GM23338 (cell line): ENCODE data around the gene PAQR9. TPM values are rescaled to one million over a fixed set of nuclear protein-coding genes. Genes with fewer than 3 reads are reported as not detected.
"Not testable (repeated sequence)": the region's sequence is repeated elsewhere in the genome, so short reads cannot be mapped to it uniquely, and the experiment has no call there.

ENCODE experiments used
- ATAC-seq: fragments of 200-7000 bp; cut with Tn5 transposase; 3 replicates; pipeline ENCODE4 v1.9.1; 2020
- DNase-seq: peaks from one replicate; pipeline ENCODE4 v3.0.0-alpha.2; 2015; ENCODE audit warnings: low spot score
- H2AFZ ChIP-seq: fragments of 200-600 bp; sonication (generic); 2 replicates; pipeline ENCODE4 v1.8.0; 2016; ENCODE audit warnings: antibody characterized with exemption, mild to moderate bottlenecking, moderate library complexity
- H3F3A ChIP-seq: fragments of 200-600 bp; sonication (generic); replicated peaks from 2 replicates; pipeline ENCODE4 v1.8.0; 2017; ENCODE audit warnings: antibody characterized with exemption, mixed run types, low read depth
- H3K27ac ChIP-seq: fragments of 200-600 bp; sonication (generic); 2 replicates; pipeline ENCODE4 v1.6.1; 2016; ENCODE audit warnings: low read depth
- H3K27me3 ChIP-seq: fragments of 200-600 bp; sonication (generic); 2 replicates; pipeline ENCODE4 v1.8.0; 2016; ENCODE audit warnings: mild to moderate bottlenecking, mixed run types, moderate library complexity; ENCODE audit not compliant: insufficient read depth
- H3K36me3 ChIP-seq: fragments of 200-600 bp; sonication (generic); 2 replicates; pipeline ENCODE4 v1.8.0; 2016; ENCODE audit warnings: mild to moderate bottlenecking; ENCODE audit not compliant: insufficient read depth
- H3K4me1 ChIP-seq: fragments of 200-600 bp; sonication (generic); 2 replicates; pipeline ENCODE4 v1.8.0; 2016; ENCODE audit warnings: mild to moderate bottlenecking, moderate library complexity; ENCODE audit not compliant: insufficient read depth
- H3K4me2 ChIP-seq: fragments of 200-600 bp; sonication (generic); 2 replicates; pipeline ENCODE4 v1.7.1; 2017; ENCODE audit warnings: mixed run types
- H3K4me3 ChIP-seq: fragments of 200-600 bp; sonication (generic); 2 replicates; pipeline ENCODE4 v1.6.1; 2016; ENCODE audit warnings: mixed run types
- H3K79me2 ChIP-seq: fragments of 200-600 bp; sonication (generic); replicated peaks from 2 replicates; pipeline ENCODE4 v1.8.0; 2017; ENCODE audit warnings: mild to moderate bottlenecking; ENCODE audit not compliant: insufficient read depth
- H3K9me2 ChIP-seq: fragments of 200-600 bp; sonication (generic); 2 replicates; pipeline ENCODE4 v1.8.0; 2017; ENCODE audit not compliant: insufficient read depth
- H4K20me1 ChIP-seq: fragments of 200-600 bp; sonication (generic); replicated peaks from 2 replicates; pipeline ENCODE4 v1.8.0; 2017; ENCODE audit warnings: mild to moderate bottlenecking; ENCODE audit not compliant: insufficient read depth
- H3K27ac Mint-ChIP-seq: 2 replicates; pipeline ENCODE4 v1.8.0; 2020; ENCODE audit warnings: inconsistent platforms, mild to moderate bottlenecking, moderate library complexity, mixed read lengths
- H3K27me3 Mint-ChIP-seq: 3 replicates; pipeline ENCODE4 v1.8.0; 2022; ENCODE audit warnings: low read depth, mild to moderate bottlenecking, moderate library complexity, mixed read lengths, inconsistent platforms; ENCODE audit not compliant: insufficient read depth, poor library complexity
- H3K36me3 Mint-ChIP-seq: 3 replicates; pipeline ENCODE4 v1.8.0; 2021; ENCODE audit warnings: low read depth, mild to moderate bottlenecking, inconsistent platforms, moderate library complexity, mixed read lengths
- H3K4me1 Mint-ChIP-seq: 3 replicates; pipeline ENCODE4 v1.8.0; 2020; ENCODE audit warnings: mild to moderate bottlenecking, inconsistent platforms, mixed read lengths
- H3K4me3 Mint-ChIP-seq: 3 replicates; pipeline ENCODE4 v1.8.0; 2021; ENCODE audit warnings: moderate library complexity, mild to moderate bottlenecking, inconsistent platforms, mixed read lengths
- H3K9me3 Mint-ChIP-seq: 3 replicates; pipeline ENCODE4 v1.8.0; 2020; ENCODE audit warnings: moderate library complexity, mild to moderate bottlenecking, inconsistent platforms, mixed read lengths
- CREB1 ChIP-seq: fragments of 250-450 bp; sonication (Bioruptor Pico); IDR thresholded peaks from 2 replicates; pipeline ENCODE4 v1.5.0; 2020; ENCODE audit warnings: low read depth, mild to moderate bottlenecking, moderate library complexity
- EZH2 ChIP-seq: fragments of 200-600 bp; sonication (generic); IDR thresholded peaks from one replicate; pipeline ENCODE4 v1.8.0; 2017; ENCODE audit warnings: antibody characterized with exemption, mild to moderate bottlenecking, low read depth; ENCODE audit not compliant: unreplicated experiment
- EZH2phosphoT487 ChIP-seq: fragments of 200-600 bp; sonication (generic); IDR thresholded peaks from one replicate; pipeline ENCODE4 v1.8.1; 2018; ENCODE audit warnings: antibody characterized with exemption; ENCODE audit not compliant: unreplicated experiment
- JUNB ChIP-seq: IDR thresholded peaks from one replicate; pipeline ENCODE4 v1.6.1; 2016; ENCODE audit warnings: antibody characterized with exemption; ENCODE audit not compliant: unreplicated experiment
- POLR2AphosphoS5 ChIP-seq: IDR thresholded peaks from 2 replicates; pipeline ENCODE4 v1.6.1; 2016; ENCODE audit warnings: antibody characterized with exemption, low read depth
- STAT1 ChIP-seq: IDR thresholded peaks from one replicate; pipeline ENCODE4 v1.6.1; 2016; ENCODE audit warnings: antibody characterized with exemption; ENCODE audit not compliant: unreplicated experiment
- ZNF114 ChIP-seq: fragments of 250-450 bp; sonication (Bioruptor Pico); IDR thresholded peaks from 2 replicates; pipeline ENCODE4 v1.5.0; 2020; ENCODE audit warnings: mild to moderate bottlenecking, moderate library complexity
- ZNF331 ChIP-seq: fragments of 250-450 bp; sonication (Bioruptor Pico); IDR thresholded peaks from 2 replicates; pipeline ENCODE4 v1.5.0; 2020; ENCODE audit warnings: low read depth, mild to moderate bottlenecking, moderate library complexity
- polyA plus RNA-seq: library from polyadenylated mRNA; unstranded; fragments of >200 nt; fragmentation: Nextera tagmentation; extraction: Ambion mirVana; gene quantifications from 2 replicates; pipeline ENCODE4 v1.2.1, GENCODE V29; 2016
- total RNA-seq: library from RNA; depleted of rRNA; stranded (reverse); fragments of >200 nt; shearing (Covaris generic); gene quantifications from 2 replicates; pipeline ENCODE4 v1.2.3, GENCODE V29; 2014
- TF ChIP-seq, protein P1 (sequence below): fragments of 250-450 bp; sonication (Bioruptor Pico); IDR thresholded peaks from 2 replicates; pipeline ENCODE4 v1.5.0; 2020; ENCODE audit warnings: mild to moderate bottlenecking, moderate library complexity
- TF ChIP-seq, protein P2 (sequence below), 2 experiments: fragments of 200-600 bp in 1 of 2; sonication (generic) in 1 of 2; conservative IDR thresholded peaks; 2 replicates each; pipeline versions ENCODE4 v1.5.1 to v1.6.1; 2016 to 2017; ENCODE audit warnings: antibody characterized with exemption in 2 of 2, low read depth in 2 of 2, mild to moderate bottlenecking in 2 of 2, moderate library complexity in 1 of 2
- TF ChIP-seq, protein P3 (sequence below): IDR thresholded peaks from one replicate; pipeline ENCODE4 v1.6.1; 2018; ENCODE audit warnings: antibody characterized with exemption; ENCODE audit not compliant: unreplicated experiment

The PAQR9 gene
- total and polyA plus RNA-seq, 2 experiments from 2014 or later: 2.0 to 2.3 TPM

DNA sequence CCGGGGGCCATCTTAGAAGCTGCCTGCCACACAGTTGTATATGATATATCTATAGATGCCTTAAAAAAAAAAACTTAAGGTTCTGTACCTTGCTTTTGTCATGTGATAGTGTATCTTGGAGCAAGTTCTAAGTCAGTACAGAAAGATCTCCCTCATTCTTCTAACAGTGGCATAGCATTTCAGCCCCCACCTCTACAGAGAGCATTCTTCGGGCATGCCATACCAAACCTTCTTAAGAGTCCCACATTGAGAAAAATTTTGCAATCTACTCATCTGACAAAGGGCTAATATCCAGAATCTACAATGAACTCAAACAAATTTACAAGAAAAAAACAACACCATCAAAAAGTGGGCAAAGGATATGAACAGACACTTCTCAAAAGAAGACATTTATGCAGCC lies 24.7 kb upstream of the PAQR9 start:
- H3F3A ChIP-seq, H3K27ac ChIP-seq, H3K27ac Mint-ChIP-seq, H3K4me3 ChIP-seq, H3K36me3 Mint-ChIP-seq, H3K4me2 ChIP-seq, H3K4me1 ChIP-seq, H4K20me1 ChIP-seq, H3K9me3 Mint-ChIP-seq, DNase-seq, H2AFZ ChIP-seq, H3K79me2 ChIP-seq, H3K27me3 ChIP-seq, H3K4me1 Mint-ChIP-seq, H3K4me3 Mint-ChIP-seq, H3K27me3 Mint-ChIP-seq, H3K36me3 ChIP-seq, H3K9me2 ChIP-seq, ATAC-seq: not testable (repeated sequence)

DNA sequence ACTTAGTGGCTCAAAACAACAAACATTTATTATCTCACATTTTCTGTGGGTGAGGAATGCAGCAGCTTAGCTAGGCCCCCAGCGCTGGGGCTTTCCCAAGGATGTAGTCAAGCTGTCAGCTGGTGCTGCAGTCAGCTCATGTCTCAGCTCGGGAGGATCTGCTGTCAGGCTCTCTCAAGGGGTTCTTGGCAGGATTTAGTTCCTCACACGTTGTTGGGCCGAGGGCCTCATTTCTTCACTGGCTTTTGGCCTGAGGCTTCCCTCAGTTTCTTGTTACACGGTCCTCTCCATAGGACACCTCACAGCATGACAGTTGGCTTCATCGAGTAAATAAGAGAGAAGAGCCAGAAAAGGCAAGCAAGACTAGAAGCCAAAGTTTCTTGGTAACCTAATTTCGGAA lies 24.2 kb upstream of the PAQR9 start:
- DNase-seq (peak; percentile 36), ATAC-seq (peak; percentile 78)
- Histone ChIP-seq H3K27me3 (no peaks in the 10 kb centered on the region), H2AFZ (peak overlapping the region; percentile 74; the same call in 1 of the 2 replicates), H3K4me1 (no peaks in the 10 kb centered on the region), H3K4me2 (no peak overlapping the region), H4K20me1 (no peaks in the 10 kb centered on the region), H3K9me2 (no peaks in the 10 kb centered on the region), H3F3A (no peaks in the 10 kb centered on the region), H3K79me2 (no peaks in the 10 kb centered on the region), H3K36me3 (no peaks in the 10 kb centered on the region), H3K27ac (no peak overlapping the region), H3K4me3 (no peak overlapping the region)
- Mint-ChIP-seq H3K4me3 (no peak overlapping the region), H3K27me3 (peaks cover 1% of the 10 kb centered on the region), H3K4me1 (peaks cover 7% of the 10 kb centered on the region), H3K36me3 (no peaks in the 10 kb centered on the region), H3K9me3 (no peaks in the 10 kb centered on the region), H3K27ac (no peak overlapping the region)
- TF ChIP-seq ZNF331 (CRISPR knock-in tag): no peak
- no peak for TF ChIP-seq EZH2phosphoT487
- TF ChIP-seq POLR2AphosphoS5: no peak
- TF ChIP-seq JUNB: no peak
- TF ChIP-seq, protein P1, sequence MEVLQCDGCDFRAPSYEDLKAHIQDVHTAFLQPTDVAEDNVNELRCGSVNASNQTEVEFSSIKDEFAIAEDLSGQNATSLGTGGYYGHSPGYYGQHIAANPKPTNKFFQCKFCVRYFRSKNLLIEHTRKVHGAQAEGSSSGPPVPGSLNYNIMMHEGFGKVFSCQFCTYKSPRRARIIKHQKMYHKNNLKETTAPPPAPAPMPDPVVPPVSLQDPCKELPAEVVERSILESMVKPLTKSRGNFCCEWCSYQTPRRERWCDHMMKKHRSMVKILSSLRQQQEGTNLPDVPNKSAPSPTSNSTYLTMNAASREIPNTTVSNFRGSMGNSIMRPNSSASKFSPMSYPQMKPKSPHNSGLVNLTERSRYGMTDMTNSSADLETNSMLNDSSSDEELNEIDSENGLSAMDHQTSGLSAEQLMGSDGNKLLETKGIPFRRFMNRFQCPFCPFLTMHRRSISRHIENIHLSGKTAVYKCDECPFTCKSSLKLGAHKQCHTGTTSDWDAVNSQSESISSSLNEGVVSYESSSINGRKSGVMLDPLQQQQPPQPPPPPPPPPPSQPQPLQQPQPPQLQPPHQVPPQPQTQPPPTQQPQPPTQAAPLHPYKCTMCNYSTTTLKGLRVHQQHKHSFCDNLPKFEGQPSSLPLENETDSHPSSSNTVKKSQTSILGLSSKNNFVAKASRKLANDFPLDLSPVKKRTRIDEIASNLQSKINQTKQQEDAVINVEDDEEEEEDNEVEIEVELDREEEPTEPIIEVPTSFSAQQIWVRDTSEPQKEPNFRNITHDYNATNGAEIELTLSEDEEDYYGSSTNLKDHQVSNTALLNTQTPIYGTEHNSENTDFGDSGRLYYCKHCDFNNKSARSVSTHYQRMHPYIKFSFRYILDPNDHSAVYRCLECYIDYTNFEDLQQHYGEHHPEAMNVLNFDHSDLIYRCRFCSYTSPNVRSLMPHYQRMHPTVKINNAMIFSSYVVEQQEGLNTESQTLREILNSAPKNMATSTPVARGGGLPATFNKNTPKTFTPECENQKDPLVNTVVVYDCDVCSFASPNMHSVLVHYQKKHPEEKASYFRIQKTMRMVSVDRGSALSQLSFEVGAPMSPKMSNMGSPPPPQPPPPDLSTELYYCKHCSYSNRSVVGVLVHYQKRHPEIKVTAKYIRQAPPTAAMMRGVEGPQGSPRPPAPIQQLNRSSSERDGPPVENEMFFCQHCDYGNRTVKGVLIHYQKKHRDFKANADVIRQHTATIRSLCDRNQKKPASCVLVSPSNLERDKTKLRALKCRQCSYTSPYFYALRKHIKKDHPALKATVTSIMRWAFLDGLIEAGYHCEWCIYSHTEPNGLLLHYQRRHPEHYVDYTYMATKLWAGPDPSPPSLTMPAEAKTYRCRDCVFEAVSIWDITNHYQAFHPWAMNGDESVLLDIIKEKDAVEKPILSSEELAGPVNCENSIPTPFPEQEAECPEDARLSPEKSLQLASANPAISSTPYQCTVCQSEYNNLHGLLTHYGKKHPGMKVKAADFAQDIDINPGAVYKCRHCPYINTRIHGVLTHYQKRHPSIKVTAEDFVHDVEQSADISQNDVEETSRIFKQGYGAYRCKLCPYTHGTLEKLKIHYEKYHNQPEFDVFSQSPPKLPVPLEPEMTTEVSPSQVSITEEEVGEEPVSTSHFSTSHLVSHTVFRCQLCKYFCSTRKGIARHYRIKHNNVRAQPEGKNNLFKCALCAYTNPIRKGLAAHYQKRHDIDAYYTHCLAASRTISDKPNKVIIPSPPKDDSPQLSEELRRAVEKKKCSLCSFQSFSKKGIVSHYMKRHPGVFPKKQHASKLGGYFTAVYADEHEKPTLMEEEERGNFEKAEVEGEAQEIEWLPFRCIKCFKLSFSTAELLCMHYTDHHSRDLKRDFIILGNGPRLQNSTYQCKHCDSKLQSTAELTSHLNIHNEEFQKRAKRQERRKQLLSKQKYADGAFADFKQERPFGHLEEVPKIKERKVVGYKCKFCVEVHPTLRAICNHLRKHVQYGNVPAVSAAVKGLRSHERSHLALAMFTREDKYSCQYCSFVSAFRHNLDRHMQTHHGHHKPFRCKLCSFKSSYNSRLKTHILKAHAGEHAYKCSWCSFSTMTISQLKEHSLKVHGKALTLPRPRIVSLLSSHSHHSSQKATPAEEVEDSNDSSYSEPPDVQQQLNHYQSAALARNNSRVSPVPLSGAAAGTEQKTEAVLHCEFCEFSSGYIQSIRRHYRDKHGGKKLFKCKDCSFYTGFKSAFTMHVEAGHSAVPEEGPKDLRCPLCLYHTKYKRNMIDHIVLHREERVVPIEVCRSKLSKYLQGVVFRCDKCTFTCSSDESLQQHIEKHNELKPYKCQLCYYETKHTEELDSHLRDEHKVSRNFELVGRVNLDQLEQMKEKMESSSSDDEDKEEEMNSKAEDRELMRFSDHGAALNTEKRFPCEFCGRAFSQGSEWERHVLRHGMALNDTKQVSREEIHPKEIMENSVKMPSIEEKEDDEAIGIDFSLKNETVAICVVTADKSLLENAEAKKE (CRISPR knock-in tag): no peak
- no peak for TF ChIP-seq STAT1
- TF ChIP-seq ZNF114: no peak
- TF ChIP-seq EZH2: no peak
- TF ChIP-seq, protein P2, sequence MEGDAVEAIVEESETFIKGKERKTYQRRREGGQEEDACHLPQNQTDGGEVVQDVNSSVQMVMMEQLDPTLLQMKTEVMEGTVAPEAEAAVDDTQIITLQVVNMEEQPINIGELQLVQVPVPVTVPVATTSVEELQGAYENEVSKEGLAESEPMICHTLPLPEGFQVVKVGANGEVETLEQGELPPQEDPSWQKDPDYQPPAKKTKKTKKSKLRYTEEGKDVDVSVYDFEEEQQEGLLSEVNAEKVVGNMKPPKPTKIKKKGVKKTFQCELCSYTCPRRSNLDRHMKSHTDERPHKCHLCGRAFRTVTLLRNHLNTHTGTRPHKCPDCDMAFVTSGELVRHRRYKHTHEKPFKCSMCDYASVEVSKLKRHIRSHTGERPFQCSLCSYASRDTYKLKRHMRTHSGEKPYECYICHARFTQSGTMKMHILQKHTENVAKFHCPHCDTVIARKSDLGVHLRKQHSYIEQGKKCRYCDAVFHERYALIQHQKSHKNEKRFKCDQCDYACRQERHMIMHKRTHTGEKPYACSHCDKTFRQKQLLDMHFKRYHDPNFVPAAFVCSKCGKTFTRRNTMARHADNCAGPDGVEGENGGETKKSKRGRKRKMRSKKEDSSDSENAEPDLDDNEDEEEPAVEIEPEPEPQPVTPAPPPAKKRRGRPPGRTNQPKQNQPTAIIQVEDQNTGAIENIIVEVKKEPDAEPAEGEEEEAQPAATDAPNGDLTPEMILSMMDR (conservative IDR thresholded peaks at IDR 0.05; ENCODE audit: low read depth in 2 of 2): no peak
- TF ChIP-seq CREB1: no peak
- TF ChIP-seq, protein P3, sequence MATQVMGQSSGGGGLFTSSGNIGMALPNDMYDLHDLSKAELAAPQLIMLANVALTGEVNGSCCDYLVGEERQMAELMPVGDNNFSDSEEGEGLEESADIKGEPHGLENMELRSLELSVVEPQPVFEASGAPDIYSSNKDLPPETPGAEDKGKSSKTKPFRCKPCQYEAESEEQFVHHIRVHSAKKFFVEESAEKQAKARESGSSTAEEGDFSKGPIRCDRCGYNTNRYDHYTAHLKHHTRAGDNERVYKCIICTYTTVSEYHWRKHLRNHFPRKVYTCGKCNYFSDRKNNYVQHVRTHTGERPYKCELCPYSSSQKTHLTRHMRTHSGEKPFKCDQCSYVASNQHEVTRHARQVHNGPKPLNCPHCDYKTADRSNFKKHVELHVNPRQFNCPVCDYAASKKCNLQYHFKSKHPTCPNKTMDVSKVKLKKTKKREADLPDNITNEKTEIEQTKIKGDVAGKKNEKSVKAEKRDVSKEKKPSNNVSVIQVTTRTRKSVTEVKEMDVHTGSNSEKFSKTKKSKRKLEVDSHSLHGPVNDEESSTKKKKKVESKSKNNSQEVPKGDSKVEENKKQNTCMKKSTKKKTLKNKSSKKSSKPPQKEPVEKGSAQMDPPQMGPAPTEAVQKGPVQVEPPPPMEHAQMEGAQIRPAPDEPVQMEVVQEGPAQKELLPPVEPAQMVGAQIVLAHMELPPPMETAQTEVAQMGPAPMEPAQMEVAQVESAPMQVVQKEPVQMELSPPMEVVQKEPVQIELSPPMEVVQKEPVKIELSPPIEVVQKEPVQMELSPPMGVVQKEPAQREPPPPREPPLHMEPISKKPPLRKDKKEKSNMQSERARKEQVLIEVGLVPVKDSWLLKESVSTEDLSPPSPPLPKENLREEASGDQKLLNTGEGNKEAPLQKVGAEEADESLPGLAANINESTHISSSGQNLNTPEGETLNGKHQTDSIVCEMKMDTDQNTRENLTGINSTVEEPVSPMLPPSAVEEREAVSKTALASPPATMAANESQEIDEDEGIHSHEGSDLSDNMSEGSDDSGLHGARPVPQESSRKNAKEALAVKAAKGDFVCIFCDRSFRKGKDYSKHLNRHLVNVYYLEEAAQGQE: no peak
